ENCODE measurements around the gene FKBP14. TPM values are rescaled to one million over a fixed set of nuclear protein-coding genes. Genes with fewer than 3 reads are reported as not detected.

The FKBP14 gene
- total and polyA plus RNA-seq, 7 donors, result 0.97 to 5.0 (median 4.1) TPM

- no peak for ATAC-seq
- no peak for DNase-seq
- Histone ChIP-seq H3K4me3 (no peak overlapping the region), H3K4me1 (peaks cover 5% of the 10 kb centered on the region), H3K27me3 (ENCODE audit: insufficient read depth in 3 of 3, low read length in 2 of 3) (no peaks in the 10 kb centered on the region), H3K9me3 (no peaks in the 10 kb centered on the region), H3K27ac (no peak overlapping the region), H3K36me3 (ENCODE audit: insufficient read depth in 1 of 2, low read depth in 1 of 2) (peaks cover 0 to 12% of the 10 kb centered on the region in 2 donors)
- TF ChIP-seq CTCF (IDR thresholded peaks at IDR 0.05), result no peak
- intact Hi-C loops (cut with DNase I), result no loop called here
- 78 to 91% (median 82%) methylated on average over 5 of the region's 5 CpGs for WGBS, 3 donors
Measured at GRCh38 chr7:30069096-30069867, 42.8 kb upstream of the FKBP14 start.

GRCh38 chr7:30068117-30068516, 41.6 kb upstream of the FKBP14 start:
- Histone ChIP-seq H3K27me3 (ENCODE audit: insufficient read depth in 3 of 3, low read length in 2 of 3) (no peaks in the 10 kb centered on the region), H3K4me1 (peaks cover 5% of the 10 kb centered on the region), H3K27ac (no peak overlapping the region), H3K9me3 (no peaks in the 10 kb centered on the region), H3K4me3 (no peak overlapping the region), H3K36me3 (ENCODE audit: insufficient read depth in 1 of 2, low read depth in 1 of 2) (peaks cover 0 to 22% of the 10 kb centered on the region in 2 donors)
- DNase-seq, result no peak
- intact Hi-C loops (cut with DNase I), result no loop called here
- TF ChIP-seq CTCF (IDR thresholded peaks at IDR 0.05), result no peak
- ATAC-seq, result peak; percentile 60 to 84 (median 83)

GRCh38 chr7:30066687-30067086, 40.2 kb upstream of the FKBP14 start:
- Histone ChIP-seq H3K4me3 (no peak overlapping the region), H3K4me1 (peaks cover 5% of the 10 kb centered on the region), H3K9me3 (no peaks in the 10 kb centered on the region), H3K27me3 (ENCODE audit: insufficient read depth in 3 of 3, low read length in 2 of 3) (no peaks in the 10 kb centered on the region), H3K36me3 (ENCODE audit: insufficient read depth in 1 of 2, low read depth in 1 of 2) (peaks cover 0 to 33% of the 10 kb centered on the region in 2 donors), H3K27ac (no peak overlapping the region)
- no peak for DNase-seq
- no peak for ATAC-seq
- 94 to 100% (median 100%) methylated on average over 1 of the region's 1 CpG for WGBS, 3 donors
- intact Hi-C loops (cut with DNase I), result no loop called here
- TF ChIP-seq CTCF (IDR thresholded peaks at IDR 0.05), result no peak

GRCh38 chr7:30065746-30066145, 39.2 kb upstream of the FKBP14 start:
- TF ChIP-seq CTCF (IDR thresholded peaks at IDR 0.05), result no peak
- H3K4me3 ChIP-seq, result no peak overlapping the region
- no peaks in the 10 kb centered on the region for H3K27me3 ChIP-seq (ENCODE audit: insufficient read depth in 3 of 3, low read length in 2 of 3)
- intact Hi-C loops (cut with DNase I), result no loop called here
- H3K4me1 ChIP-seq, result peaks cover 5% of the 10 kb centered on the region
- no peak for DNase-seq
- 86 to 89% (median 89%) methylated on average over 3 of the region's 3 CpGs for WGBS, 3 donors
- H3K27ac ChIP-seq, result no peak overlapping the region
- H3K36me3 ChIP-seq (ENCODE audit: insufficient read depth in 1 of 2, low read depth in 1 of 2), result peaks cover 0 to 32% of the 10 kb centered on the region in 2 donors
- no peak for ATAC-seq
- no peaks in the 10 kb centered on the region for H3K9me3 ChIP-seq

Measured in psoas muscle (tissue), 8 donors.